GM12878 (cell line): ENCODE measurements around the gene MRPS25. TPM values are rescaled to one million over a fixed set of nuclear protein-coding genes. Genes with fewer than 3 reads are reported as not detected.

Experiments
- ATAC-seq: fragments of 200-7000 bp; cut with Tn5 transposase; 3 replicates; pipeline ENCODE4 v1.9.1; 2020; ENCODE audit warnings: mild to moderate bottlenecking, moderate library complexity
- BruUV-seq: library from RNA; stranded (reverse); fragments of 400-500 nt; replicated peaks from 2 replicates; lab custom pipeline; 2021; lab: Mats Ljungman, UMichigan
- CTCF ChIA-PET: fragments of 300-600 bp; sonication (Branson Sonifier 250); formaldehyde crosslinking; extraction: SDS; loops from one replicate; lab custom pipeline; 2021; ENCODE audit warnings: inconsistent platforms; lab: Yijun Ruan, JAX
- POLR2A ChIA-PET: fragments of 350-600 bp; formaldehyde crosslinking; extraction: SDS; loops from one replicate; lab custom pipeline; 2021; ENCODE audit warnings: inconsistent platforms; lab: Charles Lee
- RAD21 ChIA-PET: fragments of 300-600 bp; sonication (Branson Sonifier 250); formaldehyde crosslinking; loops from one replicate; lab custom pipeline; 2023; ENCODE audit warnings: antibody characterized with exemption; ENCODE audit not compliant: unreplicated experiment; lab: Charles Lee
- SMC1A ChIA-PET: fragments of 300-600 bp; sonication (Branson Sonifier 250); formaldehyde crosslinking; loops from one replicate; lab custom pipeline; 2023; ENCODE audit not compliant: unreplicated experiment, uncharacterized antibody; lab: Charles Lee
- DNase-seq: peaks from one replicate; pipeline ENCODE4 v3.0.0-alpha.2; 2011; ENCODE audit warnings: low read depth, low spot score
- FAIRE-seq: peaks from 3 replicates; lab custom pipeline; 2011; peaks lifted over from hg19 to GRCh38; lab: Jason Lieb, UNC
- H2AFZ ChIP-seq: 2 replicates; pipeline ENCODE4 v1.6.0; 2011; ENCODE audit warnings: low read depth, low read length, control low read depth; ENCODE audit not compliant: control insufficient read depth
- H3K27ac ChIP-seq: 2 replicates; pipeline ENCODE4 v1.5.1; 2011; ENCODE audit warnings: control low read depth; ENCODE audit not compliant: control insufficient read depth, insufficient read depth
- H3K27me3 ChIP-seq, 2 experiments: replicated peaks in 1 of 2; 2 replicates each; pipeline versions ENCODE4 v1.6.0 to v1.6.1; 2011; ENCODE audit warnings: low read length in 1 of 2; ENCODE audit not compliant: control insufficient read depth in 2 of 2, insufficient read depth in 2 of 2
- H3K36me3 ChIP-seq, 2 experiments: 2 replicates each; pipeline ENCODE4 v1.5.1; 2011; ENCODE audit warnings: low read length in 1 of 2; ENCODE audit not compliant: control insufficient read depth in 2 of 2, insufficient read depth in 2 of 2
- H3K4me1 ChIP-seq: 2 replicates; pipeline ENCODE4 v1.6.1; 2011; ENCODE audit warnings: mild to moderate bottlenecking, low read length, moderate library complexity, mixed read lengths; ENCODE audit not compliant: control insufficient read depth, insufficient read depth
- H3K4me2 ChIP-seq: 2 replicates; pipeline ENCODE4 v1.6.0; 2011; ENCODE audit warnings: control low read depth; ENCODE audit not compliant: control insufficient read depth, insufficient read depth
- H3K4me3 ChIP-seq: fragments of 200-600 bp; sonication (generic); 2 replicates; pipeline ENCODE4 v1.5.1; 2016
- H3K79me2 ChIP-seq: 2 replicates; pipeline ENCODE4 v1.6.0; 2011; ENCODE audit warnings: low read length; ENCODE audit not compliant: control insufficient read depth, insufficient read depth
- H3K9ac ChIP-seq: 2 replicates; pipeline ENCODE4 v1.8.0; 2011; ENCODE audit warnings: low read length, control low read depth, mixed read lengths; ENCODE audit not compliant: control insufficient read depth, insufficient read depth
- H3K9me3 ChIP-seq: replicated peaks from 3 replicates; pipeline ENCODE4 v1.5.1; 2011; ENCODE audit warnings: mild to moderate bottlenecking, low read length; ENCODE audit not compliant: control insufficient read depth, insufficient read depth
- H4K20me1 ChIP-seq: 2 replicates; pipeline ENCODE4 v1.6.0; 2011; ENCODE audit not compliant: control insufficient read depth, insufficient read depth
- CHD1 ChIP-seq: IDR thresholded peaks from 2 replicates; pipeline ENCODE4 v1.6.1; 2012; ENCODE audit warnings: low read depth, low read length, improper control_type of control experiment
- CREM ChIP-seq: IDR thresholded peaks from 2 replicates; pipeline ENCODE4 v1.6.1; 2014; ENCODE audit warnings: antibody characterized with exemption, low read depth
- EED ChIP-seq: sonication (generic); IDR thresholded peaks from 2 replicates; pipeline ENCODE4 v1.6.1; 2016; ENCODE audit warnings: antibody characterized with exemption, low read depth
- EZH2 ChIP-seq: IDR thresholded peaks from 2 replicates; pipeline ENCODE4 v1.6.1; 2012; ENCODE audit warnings: low read depth, mild to moderate bottlenecking, control low read depth, inconsistent platforms, low read length, borderline replicate concordance; ENCODE audit not compliant: control insufficient read depth
- JUNB ChIP-seq: IDR thresholded peaks from 2 replicates; pipeline ENCODE4 v1.6.1; 2016; ENCODE audit warnings: antibody characterized with exemption, mild to moderate bottlenecking
- KAT2A ChIP-seq: conservative IDR thresholded peaks from 2 replicates; pipeline ENCODE4 v1.6.1; 2011; ENCODE audit warnings: low read depth, low read length; ENCODE audit not compliant: control insufficient read depth
- MEF2B ChIP-seq: fragments of 450-650 bp; IDR thresholded peaks from 2 replicates; pipeline ENCODE4 v1.6.1; 2018; ENCODE audit warnings: mild to moderate bottlenecking, moderate library complexity; ENCODE audit not compliant: partially characterized antibody, poor library complexity, severe bottlenecking
- MTA2 ChIP-seq: fragments of 450-650 bp; IDR thresholded peaks from 2 replicates; pipeline ENCODE4 v1.6.1; 2016; ENCODE audit warnings: low read depth, mild to moderate bottlenecking, moderate library complexity
- MTA3 ChIP-seq: IDR thresholded peaks from 2 replicates; pipeline ENCODE4 v1.6.1; 2012; ENCODE audit warnings: low read length, inconsistent platforms, borderline replicate concordance
- MYC ChIP-seq: IDR thresholded peaks from 2 replicates; pipeline ENCODE4 v1.6.1; 2011; ENCODE audit warnings: mild to moderate bottlenecking, low read length, moderate library complexity, inconsistent platforms; ENCODE audit not compliant: insufficient read depth, insufficient replicate concordance, insufficient read length, severe bottlenecking
- PAX8 ChIP-seq: fragments of 450-650 bp; IDR thresholded peaks from 2 replicates; pipeline ENCODE4 v1.6.1; 2017; ENCODE audit warnings: mild to moderate bottlenecking, moderate library complexity
- POU2F2 ChIP-seq: IDR thresholded peaks from 3 replicates; pipeline ENCODE4 v1.6.1; 2011; ENCODE audit warnings: low read depth, mild to moderate bottlenecking, low read length, borderline replicate concordance
- STAT1 ChIP-seq: fragments of 450-650 bp; conservative IDR thresholded peaks from 2 replicates; pipeline ENCODE4 v1.6.1; 2014; ENCODE audit warnings: antibody characterized with exemption, mild to moderate bottlenecking
- TARDBP ChIP-seq: IDR thresholded peaks from 2 replicates; pipeline ENCODE4 v1.6.1; 2016; ENCODE audit warnings: borderline replicate concordance
- TBL1XR1 ChIP-seq: IDR thresholded peaks from 2 replicates; pipeline ENCODE4 v1.6.1; 2012; ENCODE audit warnings: low read depth, low read length, improper control_type of control experiment
- TCF7 ChIP-seq: IDR thresholded peaks from 2 replicates; pipeline ENCODE4 v1.6.1; 2014; ENCODE audit warnings: antibody characterized with exemption, borderline replicate concordance
- ZBTB11 ChIP-seq: fragments of 450-650 bp; formaldehyde crosslinking; IDR thresholded peaks from 2 replicates; pipeline ENCODE4 v1.5.0; 2022; ENCODE audit warnings: mild to moderate bottlenecking, missing genetic modification characterization
- ZNF207 ChIP-seq: fragments of 450-650 bp; IDR thresholded peaks from 2 replicates; pipeline ENCODE4 v1.6.1; 2014; ENCODE audit warnings: antibody characterized with exemption, mild to moderate bottlenecking, borderline replicate concordance
- ZNF274 ChIP-seq: IDR thresholded peaks from one replicate; pipeline ENCODE4 v1.8.0; 2011; ENCODE audit not compliant: insufficient read length, insufficient read depth
- WGBS: methylation state at CpG from one replicate; pipeline ENCODE4 v1.1.6; 2016; ENCODE audit warnings: low lambda C conversion rate; ENCODE audit not compliant: insufficient replicate concordance, insufficient coverage; ENCODE audit errors: missing lambda C conversion rate; 5-methylcytosine and 5-hydroxymethylcytosine counted together
- in situ Hi-C: fragments of 300-500 bp; cut with MboI; formaldehyde crosslinking; loops from 9 replicates; pipeline ENCODE4 v1.14.3; 2018; ENCODE audit warnings: mixed read lengths
- intact Hi-C: fragments of 100-400 bp; cut with micrococcal nuclease; formaldehyde crosslinking; loops from one replicate; pipeline ENCODE4 v1.14.2; 2022; ENCODE audit not compliant: unreplicated experiment
- polyA plus RNA-seq, 11 experiments: library from polyadenylated mRNA; depleted of rRNA in 4 of 11; unstranded in 6 of 11; stranded (reverse) in 5 of 11; fragments of >200 nt; fragmentation: Nextera tagmentation in 4 of 11; fragmentation: Illumina TruSeq in 1 of 11; extraction: Ambion mirVana in 4 of 11; extraction: Trizol in 1 of 11; gene quantifications; 1 replicate in 1 of 11; 2 replicates in 10 of 11; pipeline versions ENCODE4 v1.2.1 to v1.2.3, GENCODE V29; 2011 to 2016; ENCODE audit warnings: inconsistent platforms in 2 of 11, missing spikeins in 2 of 11, low read depth in 1 of 11
- total RNA-seq, 4 experiments: library from RNA; depleted of rRNA in 3 of 4; stranded (reverse); fragments of >200 nt in 3 of 4; fragmentation: Illumina TruSeq in 1 of 4; extraction: Trizol in 1 of 4; gene quantifications; 2 replicates each; pipeline versions ENCODE4 v1.2.1 to v1.2.3, GENCODE V29; 2013 to 2021

MRPS25 gene
- total and polyA plus RNA-seq, 10 of the 15 experiments (the other 5 are each of a cell fraction or from before 2014, with no cell fraction given): 17.0 to 114 (median 62.2) TPM

GRCh38 chr3:15055019-15055557, 10.0 kb downstream of the MRPS25 start (continued):
- TF ChIP-seq EED (peak; percentile 84), CREM (0 out of 2 replicates have a peak, but pooled peaks have one; percentile 25), MEF2B (peak; percentile 66), MTA2 (peak; percentile 59; the same call in 1 of the 2 replicates), MYC (no peak), TARDBP (no peak), POU2F2 (peak; percentile 95), MTA3 (0 out of 2 replicates have a peak, but pooled peaks have one; percentile 24)
- TF ChIP-seq, all 136 proteins: peak for 27

- peaks cover 26 to 33% of the 10 kb centered on the region in 2 experiments for H3K36me3 ChIP-seq
- POLR2A ChIA-PET: interaction anchor here (1.0 kb wide), 1 partner anchor 105 kb away, joined by 3 read pairs; no protein-coding TSS in a partner anchor
- DNase-seq (no peak), FAIRE-seq (no peak), ATAC-seq (no peak)
- no peaks in the 10 kb centered on the region for H4K20me1 ChIP-seq
- BruUV-seq: no TSS peak
- SMC1A ChIA-PET: interaction anchor here (1.6 kb wide), 1 partner anchor 12 kb away, joined by 5 read pairs; the partner anchor contains the start of gene MRPS25
- intact Hi-C loops: loop anchor here (5.0 kb wide), 1 partner anchor 106 kb away; the partner anchor contains the start of gene NR2C2
- CTCF ChIA-PET: interaction anchor here (1.1 to 4.2 kb wide), 2 partner anchors 12 to 54 kb away, joined by 3 to 50 read pairs; partner anchors contain the start of gene MRPS25
- H3K9me3 ChIP-seq: peaks cover 17% of the 10 kb centered on the region
- 99% methylated on average over 4 of the region's 4 CpGs for WGBS
- no peak overlapping the region for H2AFZ ChIP-seq
- RAD21 ChIA-PET: no interaction called here
- peaks cover 46% of the 10 kb centered on the region for H3K4me1 ChIP-seq
- in situ Hi-C loops: no loop called here
- H3K27me3 ChIP-seq: no peaks in the 10 kb centered on the region
- 0 out of 2 replicates have a peak overlapping the region, but pooled peaks have one; percentile 21 for H3K27ac ChIP-seq
- H3K9ac ChIP-seq: no peak overlapping the region
- peaks cover 39% of the 10 kb centered on the region for H3K79me2 ChIP-seq
- H3K4me2 ChIP-seq: no peak overlapping the region
- H3K4me3 ChIP-seq: no peak overlapping the region
- no peak for TF ChIP-seq TBL1XR1
- no peak for TF ChIP-seq ZBTB11 (CRISPR knock-in tag)
- no peak for TF ChIP-seq PAX8
- TF ChIP-seq JUNB: no peak
- no peak for TF ChIP-seq EZH2
- no peak for TF ChIP-seq CHD1
- TF ChIP-seq STAT1: no peak
- TF ChIP-seq TCF7: no peak
- TF ChIP-seq TARDBP: no peak
- no peak for TF ChIP-seq ZNF207
- no peak for TF ChIP-seq KAT2A
- no peak for TF ChIP-seq ZNF274
These were observed 11.6 kb downstream of the MRPS25 start for GRCh38 chr3:15053541-15053940.
